Activated B cell treated with CpG ODN at 0.5 μM for 24 hours (primary cell): ENCODE data around the gene FHOD3. TPM values are rescaled to one million over a fixed set of nuclear protein-coding genes. Genes with fewer than 3 reads are reported as not detected.

Source experiments
- ATAC-seq: fragments of 200-7000 bp; cut with Tn5 transposase; one replicate; pipeline ENCODE4 v1.10.0; 2021; ENCODE audit warnings: low read depth, mild to moderate bottlenecking, moderate library complexity
- CTCF ChIA-PET: fragments of 350-600 bp; sonication (Branson Sonifier 250); formaldehyde crosslinking; loops from one replicate; lab custom pipeline; 2021; ENCODE audit warnings: antibody characterized with exemption; lab: Charles Lee
- POLR2A ChIA-PET: fragments of 350-600 bp; sonication (Branson Sonifier 250); formaldehyde crosslinking; loops from one replicate; lab custom pipeline; 2021; ENCODE audit warnings: antibody characterized with exemption; lab: Charles Lee
- DNase-seq: peaks from one replicate; pipeline ENCODE4 v3.0.0; 2022
- H3K27ac Mint-ChIP-seq: one replicate; pipeline ENCODE4 v1.8.0; 2020; ENCODE audit warnings: mixed read lengths
- H3K27me3 Mint-ChIP-seq: one replicate; pipeline ENCODE4 v1.8.0; 2021; ENCODE audit warnings: mixed read lengths
- H3K36me3 Mint-ChIP-seq: one replicate; pipeline ENCODE4 v1.8.0; 2021; ENCODE audit warnings: low read depth, mixed read lengths
- H3K4me1 Mint-ChIP-seq: one replicate; pipeline ENCODE4 v1.8.0; 2021; ENCODE audit warnings: mixed read lengths
- H3K4me3 Mint-ChIP-seq: one replicate; pipeline ENCODE4 v1.8.0; 2020; ENCODE audit warnings: mild to moderate bottlenecking, mixed read lengths
- H3K9me3 Mint-ChIP-seq: one replicate; pipeline ENCODE4 v1.8.0; 2020; ENCODE audit warnings: mixed read lengths
- CTCF ChIP-seq: fragments of 200-600 bp; IDR thresholded peaks from one replicate; pipeline ENCODE4 v1.8.0; 2022; ENCODE audit warnings: antibody characterized with exemption, mild to moderate bottlenecking
- intact Hi-C: fragments of 100-400 bp; cut with micrococcal nuclease; formaldehyde crosslinking; loops from one replicate; pipeline ENCODE4 v1.15.1; 2024
- total RNA-seq: library from RNA; stranded (reverse); gene quantifications from 2 replicates; pipeline ENCODE4 v1.2.3, GENCODE V29; 2022

Gene FHOD3
- total RNA-seq, 1 donor from 2014 or later: not detected

GRCh38 chr18:36481935-36482334 lies 184.4 kb downstream of the FHOD3 start:
- DNase-seq (no peak), ATAC-seq (no peak)
- CTCF ChIA-PET: no interaction called here
- Mint-ChIP-seq H3K27me3 (peaks cover 4% of the 10 kb centered on the region), H3K9me3 (no peaks in the 10 kb centered on the region), H3K4me3 (no peak overlapping the region), H3K27ac (no peak overlapping the region), H3K36me3 (no peaks in the 10 kb centered on the region), H3K4me1 (no peaks in the 10 kb centered on the region)
- POLR2A ChIA-PET: no interaction called here
- intact Hi-C loops: no loop called here
- no peak for TF ChIP-seq CTCF

- Mint-ChIP-seq H3K4me1 (no peaks in the 10 kb centered on the region), H3K27me3 (peaks cover 12% of the 10 kb centered on the region), H3K4me3 (no peak overlapping the region), H3K9me3 (no peaks in the 10 kb centered on the region), H3K36me3 (no peaks in the 10 kb centered on the region), H3K27ac (no peak overlapping the region)
- ChIA-PET CTCF (no interaction called here), POLR2A (no interaction called here)
- intact Hi-C loops: no loop called here
- ATAC-seq (no peak), DNase-seq (no peak)
- no peak for TF ChIP-seq CTCF
These were observed 187.1 kb downstream of the FHOD3 start for GRCh38 chr18:36484591-36484990.

GRCh38 chr18:36485772-36486171 lies 188.3 kb downstream of the FHOD3 start:
- H3K4me3 Mint-ChIP-seq: no peak overlapping the region
- ATAC-seq (no peak), DNase-seq (no peak)
- H3K27ac Mint-ChIP-seq: no peak overlapping the region
- POLR2A ChIA-PET: no interaction called here
- TF ChIP-seq CTCF: no peak
- intact Hi-C loops: no loop called here
- CTCF ChIA-PET: no interaction called here
- H3K36me3 Mint-ChIP-seq: no peaks in the 10 kb centered on the region
- H3K4me1 Mint-ChIP-seq: no peaks in the 10 kb centered on the region
- H3K27me3 Mint-ChIP-seq: peaks cover 12% of the 10 kb centered on the region
- no peaks in the 10 kb centered on the region for H3K9me3 Mint-ChIP-seq

GRCh38 chr18:36488131-36488530 lies 190.6 kb downstream of the FHOD3 start:
- ATAC-seq: no peak
- H3K27ac Mint-ChIP-seq: no peak overlapping the region
- H3K36me3 Mint-ChIP-seq: no peaks in the 10 kb centered on the region
- DNase-seq: no peak
- no peak for TF ChIP-seq CTCF
- ChIA-PET CTCF (no interaction called here), POLR2A (no interaction called here)
- H3K4me3 Mint-ChIP-seq: no peak overlapping the region
- H3K9me3 Mint-ChIP-seq: no peaks in the 10 kb centered on the region
- intact Hi-C loops: no loop called here
- peaks cover 12% of the 10 kb centered on the region for H3K27me3 Mint-ChIP-seq
- H3K4me1 Mint-ChIP-seq: no peaks in the 10 kb centered on the region

- no peak overlapping the region for H3K27ac Mint-ChIP-seq
These were observed 193.4 kb downstream of the FHOD3 start for GRCh38 chr18:36490897-36491296.

More at GRCh38 chr18:36490897-36491296, 193.4 kb downstream of the FHOD3 start:
- TF ChIP-seq CTCF: no peak
- POLR2A ChIA-PET: no interaction called here
- no peak for ATAC-seq
- H3K27me3 Mint-ChIP-seq: peaks cover 11% of the 10 kb centered on the region
- H3K36me3 Mint-ChIP-seq: no peaks in the 10 kb centered on the region
- CTCF ChIA-PET: no interaction called here
- intact Hi-C loops: no loop called here
- H3K4me1 Mint-ChIP-seq: no peaks in the 10 kb centered on the region
- H3K9me3 Mint-ChIP-seq: no peaks in the 10 kb centered on the region
- no peak for DNase-seq
- H3K4me3 Mint-ChIP-seq: no peak overlapping the region
